Pericardium fibroblast (primary cell): ENCODE results near the gene PDZD4. TPM values are rescaled to one million over a fixed set of nuclear protein-coding genes. Genes with fewer than 3 reads are reported as not detected.

Experiments
- total RNA-seq: library from RNA; depleted of rRNA; stranded (reverse); fragments of >200 nt; gene quantifications from 2 replicates; pipeline ENCODE4 v1.2.3, GENCODE V29; 2015

The PDZD4 gene
- 1.0 and 5.1 TPM in 2 replicates for total RNA-seq

GRCh38 chrX:153829799-153830639 lies at the start of gene PDZD4:
PDZD4 (minus strand) TSS chrX:153830544; CDS start chrX:153830298, 246 bp downstream.

DNA sequence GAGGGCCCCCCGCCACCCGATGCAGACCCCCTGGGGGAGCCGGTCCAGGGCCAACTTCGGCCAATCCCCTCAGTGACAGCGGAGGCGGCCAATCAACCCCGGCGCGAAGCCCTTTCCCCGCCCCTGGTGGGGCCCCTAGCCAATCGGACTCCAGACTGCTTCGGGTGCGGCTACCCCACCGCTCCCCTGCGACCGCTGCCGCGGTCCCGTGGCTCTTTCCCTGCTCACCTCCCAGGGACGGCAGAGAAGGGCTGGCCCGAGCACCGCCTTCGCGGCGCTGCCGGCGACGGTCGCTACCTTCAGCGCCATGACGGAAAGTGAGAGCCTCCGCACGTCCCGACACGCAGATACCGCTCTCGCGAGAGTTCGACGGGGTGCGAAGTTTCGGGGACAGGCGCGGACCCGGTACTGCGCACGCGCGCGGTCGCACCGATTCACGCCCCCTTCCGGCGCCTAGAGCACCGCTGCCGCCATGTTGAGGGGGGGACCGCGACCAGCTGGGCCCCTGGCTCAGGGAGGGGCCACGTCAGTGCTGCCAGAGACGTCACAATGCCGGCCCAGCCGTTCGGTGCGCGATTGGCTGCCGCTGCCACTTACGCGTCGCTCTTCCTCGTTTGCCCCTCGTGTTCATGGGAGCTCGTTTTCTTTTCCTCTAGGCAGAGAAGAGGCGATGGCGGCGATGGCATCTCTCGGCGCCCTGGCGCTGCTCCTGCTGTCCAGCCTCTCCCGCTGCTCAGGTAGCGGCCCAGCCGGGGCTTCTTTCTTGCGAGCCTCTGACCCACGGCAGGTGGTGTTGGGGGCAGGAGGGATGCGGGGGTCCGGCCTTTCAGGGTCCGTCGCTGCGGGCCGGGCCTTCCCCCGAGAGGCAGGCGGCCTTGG lies 36.1 kb downstream of the PDZD4 start, which contains the start of the genes IDH3G and SSR4:
IDH3G (minus strand) TSS at position 358 of the 879 bp plus-strand sequence; CDS start at position 309, 49 bp downstream.
SSR4 (plus strand) TSS at position 651 of the 879 bp plus-strand sequence; CDS start at position 671, 20 bp downstream.

DNA sequence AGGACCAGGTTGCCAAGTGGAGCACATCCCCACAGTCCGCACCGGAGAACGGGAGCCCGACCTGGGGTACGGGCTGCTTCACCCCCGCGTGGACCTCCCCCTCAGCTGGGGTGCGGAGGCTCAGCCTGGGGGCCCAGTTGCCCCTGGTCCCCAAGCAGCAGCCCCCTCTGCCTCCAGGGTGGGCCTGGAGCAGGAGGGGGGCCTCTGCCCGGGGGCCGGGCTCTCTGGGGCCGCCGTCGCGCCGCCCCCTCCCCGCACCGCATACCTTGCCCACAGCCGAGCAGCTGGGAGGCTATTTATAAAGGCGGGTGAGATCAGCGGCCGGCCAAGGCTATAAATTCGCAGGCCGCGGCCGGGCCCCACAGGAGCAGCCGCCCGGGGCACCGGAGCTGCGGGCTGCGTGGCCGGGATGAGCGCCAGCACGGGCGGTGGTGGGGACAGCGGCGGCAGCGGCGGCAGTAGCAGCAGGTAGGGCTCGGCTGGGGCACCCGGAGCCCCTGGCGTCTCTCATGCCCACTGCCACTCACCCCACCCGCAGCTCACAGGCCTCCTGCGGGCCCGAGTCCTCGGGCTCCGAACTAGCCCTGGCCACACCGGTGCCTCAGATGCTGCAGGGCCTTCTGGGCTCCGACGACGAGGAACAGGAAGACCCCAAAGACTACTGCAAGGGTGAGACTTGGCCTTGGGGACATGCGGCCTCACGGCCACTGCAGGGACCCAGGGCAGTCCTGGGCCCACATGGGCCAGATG lies 49.5 kb downstream of the PDZD4 start, which contains the start of gene SRPK3:
SRPK3 (plus strand) TSS at position 364 of the 750 bp plus-strand sequence; CDS start at position 410, 46 bp downstream.

GRCh38 chrX:153763989-153764755 lies 66.2 kb downstream of the PDZD4 start, which contains the start of gene PLXNB3:
PLXNB3 (plus strand) TSS chrX:153764249; CDS start chrX:153765536, 1,287 bp downstream.

Other genes starting within 250 kb of the PDZD4 start
- gene CCNQ, start 231.4 kb downstream of the PDZD4 start, total RNA-seq = 16.0 and 33.4 TPM in 2 replicates
- gene DUSP9, start 183.3 kb downstream of the PDZD4 start, total RNA-seq = 0.93 TPM in 1 of 2 replicates, not detected in the other
- gene PNCK, start 156.7 kb downstream of the PDZD4 start, total RNA-seq = 0.09 and 0.35 TPM in 2 replicates
- gene SLC6A8, start 142.6 kb downstream of the PDZD4 start, total RNA-seq = 22.1 and 24.0 TPM in 2 replicates
- 79.2 and 110 TPM in 2 replicates for gene BCAP31, start 106.2 kb downstream of the PDZD4 start, total RNA-seq
- gene ABCD1, start 105.7 kb downstream of the PDZD4 start, total RNA-seq = 12.9 and 16.3 TPM in 2 replicates
- gene PLXNB3, start 66.3 kb downstream of the PDZD4 start, total RNA-seq = 1.6 and 7.5 TPM in 2 replicates
- under 0.01 and 1.6 TPM in 2 replicates for gene SRPK3, start 49.5 kb downstream of the PDZD4 start, total RNA-seq
- 80.7 and 86.6 TPM in 2 replicates for gene IDH3G, start 36.2 kb downstream of the PDZD4 start, total RNA-seq
- 256 and 443 TPM in 2 replicates for gene SSR4, start 35.9 kb downstream of the PDZD4 start, total RNA-seq
- 0.34 and 0.47 TPM in 2 replicates for gene L1CAM, start 55.6 kb upstream of the PDZD4 start, total RNA-seq
- 0.12 TPM in 1 of 2 replicates, not detected in the other for gene AVPR2, start 74.1 kb upstream of the PDZD4 start, total RNA-seq
- gene ARHGAP4, start 95.7 kb upstream of the PDZD4 start, total RNA-seq = 0.58 and 4.5 TPM in 2 replicates
- 89.0 and 90.2 TPM in 2 replicates for gene NAA10, start 104.5 kb upstream of the PDZD4 start, total RNA-seq
- 0.12 and 0.94 TPM in 2 replicates for gene RENBP, start 114.1 kb upstream of the PDZD4 start, total RNA-seq
- 28.7 and 31.3 TPM in 2 replicates for gene HCFC1, start 141.3 kb upstream of the PDZD4 start, total RNA-seq
- 6.9 and 11.8 TPM in 2 replicates for gene TMEM187, start 142.2 kb upstream of the PDZD4 start, total RNA-seq
- 86.6 and 190 TPM in 2 replicates for gene IRAK1, start 189.4 kb upstream of the PDZD4 start, total RNA-seq